Frontal cortex (tissue), 4 donors: ENCODE measurements around the gene MMAA. TPM values are rescaled to one million over a fixed set of nuclear protein-coding genes. Genes with fewer than 3 reads are reported as not detected.
"Not testable (repeated sequence)": the region's sequence is repeated elsewhere in the genome, so short reads cannot be mapped to it uniquely, and the experiment has no call there.

Experiments used
- DNase-seq, 2 donors: peaks; one replicate each; pipeline ENCODE4 v3.0.0; 2012; ENCODE audit warnings: low spot score in 2 of 2
- FAIRE-seq: peaks from 2 replicates; lab custom pipeline; 2012; peaks lifted over from hg19 to GRCh38; lab: Jason Lieb, UNC
- total RNA-seq: library from RNA; depleted of rRNA; stranded (reverse); fragments of >200 nt; gene quantifications from one replicate; pipeline ENCODE4 v1.2.3, GENCODE V29; 2014
- donor health status: control.
- donor health status: control.
- donor health status: control.

Gene MMAA
- total RNA-seq = 7.7 TPM

DNA sequence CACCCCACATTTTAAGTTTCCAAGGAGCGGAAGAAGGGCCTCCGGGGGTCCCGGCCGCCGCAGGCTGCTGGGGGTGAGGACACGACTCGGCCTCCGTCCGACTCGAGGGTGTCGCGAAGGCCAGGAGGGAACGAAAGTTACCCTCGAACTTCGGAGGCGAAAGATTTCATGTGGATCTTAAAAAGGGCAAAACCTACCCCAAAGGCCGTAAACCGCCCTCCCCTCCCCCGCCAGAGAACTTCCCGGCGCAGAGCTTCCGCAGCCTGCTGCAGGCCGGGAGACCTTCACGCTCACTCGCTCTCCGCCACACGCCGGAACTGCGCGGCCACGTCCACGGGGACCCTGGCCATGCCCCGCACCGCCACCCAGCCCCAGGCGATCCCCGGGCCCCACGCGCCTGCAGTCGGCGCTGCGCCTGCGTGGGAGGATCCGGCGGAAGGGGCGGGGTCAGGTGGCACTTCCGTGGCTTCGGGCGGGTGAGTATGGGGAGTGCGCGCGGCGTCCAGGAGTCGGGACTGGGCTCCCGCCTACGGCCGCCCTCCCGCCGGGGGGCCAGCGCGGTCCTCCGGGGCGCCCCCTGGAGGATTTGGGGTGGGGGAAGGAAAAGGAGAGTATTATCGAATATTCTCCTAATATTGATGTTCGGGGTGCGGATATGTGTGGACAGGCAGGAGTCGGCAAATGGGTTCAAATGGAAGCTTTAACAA lies at the start of gene MMAA:
Gene MMAA (plus strand): TSS at position 454 of the 707 bp plus-strand sequence. CDS start 19,755 bp downstream, outside the sequence.
- FAIRE-seq (no peak), DNase-seq (peak; percentile 94 to 95)

DNA sequence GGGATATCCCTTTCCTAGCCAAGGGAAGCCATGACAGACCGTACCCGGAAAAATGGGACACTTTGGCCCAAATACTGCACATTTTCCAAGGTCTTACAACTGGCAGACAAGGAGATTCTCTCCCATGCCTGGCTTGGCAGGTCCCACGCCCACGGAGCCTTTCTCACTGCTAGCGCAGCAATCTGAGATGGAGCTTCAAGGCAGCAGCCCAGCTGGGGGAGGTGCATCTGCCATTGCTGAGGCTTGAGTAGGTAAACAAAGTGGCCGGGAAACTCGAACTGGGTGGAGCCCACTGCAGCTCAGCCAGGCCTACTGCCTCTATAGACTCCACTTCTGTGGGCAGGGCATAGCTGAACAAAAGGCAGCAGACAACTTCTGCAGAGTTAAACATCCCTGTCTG lies 44.6 kb upstream of the MMAA start:
- not testable (repeated sequence) for FAIRE-seq, DNase-seq

DNA sequence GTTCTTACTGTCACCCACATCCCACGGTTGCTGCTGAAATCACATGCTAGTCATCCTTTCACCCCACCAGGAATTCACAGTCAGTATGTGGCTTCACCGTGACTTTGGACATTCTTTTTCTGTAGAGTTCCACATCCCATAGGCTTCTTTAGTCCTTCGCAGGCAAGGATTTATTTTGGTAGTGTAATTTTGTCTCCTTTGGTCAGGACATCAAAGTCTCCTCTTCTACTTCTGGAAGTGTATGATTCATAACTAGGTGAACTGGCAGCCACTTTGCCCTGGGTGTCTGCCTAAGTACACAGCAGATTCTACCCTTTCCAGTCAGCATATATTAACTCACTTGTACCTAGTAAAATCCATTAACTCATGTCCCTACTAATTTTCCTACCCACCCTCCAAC lies 38.3 kb upstream of the MMAA start:
- FAIRE-seq = no peak
- DNase-seq = no peak

DNA sequence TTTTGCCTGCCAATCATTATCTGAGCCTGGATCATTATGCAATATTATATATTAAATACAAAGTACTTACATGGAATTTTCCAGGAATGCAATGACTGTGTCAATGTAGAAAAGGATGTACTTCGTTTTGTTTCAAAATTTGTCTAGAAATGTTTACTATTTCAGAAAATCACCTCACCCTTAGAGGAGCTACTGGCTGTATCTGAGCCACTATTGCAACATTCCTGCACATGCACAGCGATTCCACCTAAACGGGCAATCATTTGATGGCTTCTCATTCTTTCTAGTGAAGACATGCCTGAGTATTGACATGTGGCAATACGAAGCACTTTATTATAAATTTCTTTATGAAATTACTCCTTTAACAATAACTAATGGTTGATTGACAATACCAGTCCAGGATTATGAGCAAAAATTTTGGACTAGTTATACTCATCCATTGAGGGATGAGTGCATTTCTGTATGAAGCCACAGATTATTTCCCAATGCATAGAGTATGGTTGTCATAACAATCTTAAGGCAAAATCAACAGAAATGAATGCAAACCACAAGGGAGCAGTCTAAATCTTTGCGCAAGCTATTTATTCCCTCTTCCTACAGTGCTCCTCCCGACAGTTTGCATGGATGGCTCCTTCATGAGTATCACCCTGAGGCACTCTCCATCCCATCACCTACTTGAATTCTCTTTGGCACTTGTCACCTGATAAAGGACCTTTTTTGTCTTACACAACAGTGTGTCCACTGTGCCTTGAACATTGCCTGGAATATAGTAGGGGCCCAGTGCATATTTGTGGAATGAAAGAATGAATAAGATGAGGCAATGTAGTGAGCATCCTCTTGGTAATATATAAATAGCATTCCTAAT lies 35.8 kb upstream of the MMAA start:
- no peak for FAIRE-seq
- DNase-seq = no peak

DNA sequence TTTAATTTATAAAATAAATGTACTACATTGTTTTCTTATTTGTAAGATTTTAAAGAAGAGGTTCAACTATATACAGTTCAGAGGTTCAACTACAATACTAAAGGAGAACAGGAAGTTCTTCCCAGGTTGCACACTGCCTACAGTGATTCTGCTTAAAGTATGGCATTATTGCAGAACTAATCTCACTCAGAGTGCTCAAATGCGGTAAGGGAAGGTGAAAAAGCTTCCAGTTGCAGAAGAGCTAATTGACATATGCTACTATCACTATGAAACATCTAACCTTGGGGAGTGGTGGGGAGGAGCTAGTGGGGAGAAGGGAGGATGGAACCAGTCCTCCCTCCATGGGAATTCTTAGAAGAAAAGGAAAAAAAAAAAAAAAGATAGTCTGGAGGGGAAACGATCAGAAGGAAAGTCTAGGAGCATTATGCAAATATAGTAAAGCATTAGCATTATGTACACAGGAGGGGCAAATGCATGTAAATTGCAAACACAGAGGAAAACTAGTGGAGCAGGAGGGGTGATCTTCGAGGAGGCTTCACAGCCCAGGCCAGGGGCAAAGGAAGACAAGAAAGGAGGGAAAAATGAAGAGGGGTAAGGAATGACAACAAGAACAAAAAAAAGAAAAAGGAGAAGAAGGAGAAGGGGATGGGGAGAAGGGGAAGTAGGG lies 32.0 kb upstream of the MMAA start:
- FAIRE-seq = no peak
- no peak for DNase-seq

DNA sequence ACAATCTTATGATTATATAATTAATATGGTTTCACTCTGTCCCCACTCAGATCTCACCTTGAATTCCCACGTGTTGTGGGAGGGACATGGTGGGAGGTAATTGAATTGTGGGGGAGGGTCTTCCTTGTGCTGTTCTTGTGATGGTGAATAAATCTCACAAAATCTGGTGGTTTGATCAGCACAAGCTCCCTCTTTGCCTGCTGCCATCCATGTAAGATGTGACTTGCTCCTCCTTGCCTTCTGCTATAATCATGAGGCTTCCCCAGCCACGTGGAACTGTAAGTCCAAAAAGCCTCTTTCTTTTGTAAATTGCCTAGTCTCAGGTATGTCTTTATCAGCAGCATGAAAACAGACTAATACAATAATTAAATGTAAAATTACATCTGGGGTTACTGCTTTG lies 29.8 kb upstream of the MMAA start:
- FAIRE-seq, DNase-seq: not testable (repeated sequence)

DNA sequence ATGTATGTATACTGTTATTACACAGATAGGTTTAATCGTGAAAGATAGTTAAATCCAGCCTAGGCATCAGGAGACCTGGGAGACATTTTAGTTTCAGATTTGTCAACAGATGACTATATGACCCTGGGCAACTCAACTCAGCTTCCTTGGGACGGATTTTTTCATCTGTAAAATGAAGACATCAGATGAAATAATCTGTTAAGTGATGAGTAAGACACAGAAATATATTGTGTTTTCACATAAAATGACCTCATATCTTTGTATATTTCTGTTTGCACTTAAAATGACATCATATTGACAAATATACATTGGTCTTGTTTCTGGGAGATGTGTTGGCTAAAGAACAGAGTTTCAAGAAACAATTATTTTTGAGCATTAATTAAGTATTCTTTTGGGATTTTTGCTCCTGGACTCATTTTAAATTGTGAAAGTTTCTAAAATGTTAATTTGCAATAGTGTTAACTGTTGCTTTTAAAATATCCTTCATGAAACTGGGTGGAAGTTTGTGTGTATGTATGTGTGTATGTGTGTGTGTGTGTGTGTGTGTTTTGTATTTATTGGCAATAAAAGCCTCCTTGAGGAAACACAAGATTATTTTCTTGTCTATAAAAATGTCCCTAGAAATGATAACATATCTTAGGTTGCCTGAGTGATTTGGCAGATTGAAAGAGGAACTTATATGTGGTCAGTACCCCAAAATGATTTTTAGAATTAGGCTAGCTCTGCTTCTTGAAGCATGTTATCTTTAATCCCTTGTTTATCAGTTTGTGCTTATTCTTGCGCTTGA lies 29.1 kb upstream of the MMAA start:
- DNase-seq = no peak
- no peak for FAIRE-seq

DNA sequence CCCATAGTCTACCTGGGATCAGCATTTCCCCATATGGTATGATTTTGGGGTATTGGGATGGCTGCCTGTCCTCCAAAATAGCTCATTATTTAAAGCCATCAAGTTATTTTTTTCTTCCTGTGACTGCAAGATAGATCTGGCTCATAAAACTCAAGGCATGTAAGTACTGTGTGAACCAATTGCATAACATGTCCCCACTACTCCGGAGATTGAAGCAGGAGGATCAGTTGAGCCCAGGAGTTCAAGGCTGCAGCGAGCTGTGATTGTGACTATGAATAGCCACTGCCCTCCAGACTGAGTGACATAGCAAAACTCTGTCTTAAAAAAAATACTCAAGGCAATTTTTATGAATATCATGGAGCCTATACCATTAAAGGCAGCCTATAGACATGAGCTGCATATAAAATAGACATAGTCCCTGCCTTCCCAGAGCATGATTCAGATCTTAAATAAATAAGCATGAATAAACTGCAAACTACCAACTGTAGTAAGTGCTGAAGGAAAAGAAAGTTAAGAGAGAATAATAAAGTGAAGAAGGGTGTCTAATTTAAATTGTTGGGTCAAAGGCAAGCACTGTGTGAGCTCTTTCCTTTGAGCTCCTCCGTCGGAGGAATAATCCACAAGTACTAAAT lies 16.9 kb upstream of the MMAA start:
- DNase-seq (no peak), FAIRE-seq (no peak)

DNA sequence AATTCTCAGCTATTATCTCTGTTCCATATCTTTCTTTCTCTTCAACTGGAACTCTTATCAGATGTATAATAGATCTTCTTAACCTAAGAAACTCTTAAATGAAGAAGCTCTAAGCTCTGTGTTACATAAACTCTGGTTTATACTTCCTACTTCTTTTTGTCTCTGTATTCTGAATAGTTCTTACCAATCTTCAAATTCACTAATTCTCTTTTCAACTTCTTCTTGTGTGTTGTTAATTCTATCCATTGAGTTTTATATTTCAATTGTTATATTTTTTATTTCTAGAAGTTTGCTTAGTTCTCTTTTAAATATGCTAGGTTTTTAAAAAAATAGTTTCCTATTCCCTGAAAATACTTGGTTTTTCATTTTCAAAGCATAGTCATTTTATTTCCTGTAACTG lies 13.2 kb upstream of the MMAA start:
- FAIRE-seq (no peak), DNase-seq (no peak)

DNA sequence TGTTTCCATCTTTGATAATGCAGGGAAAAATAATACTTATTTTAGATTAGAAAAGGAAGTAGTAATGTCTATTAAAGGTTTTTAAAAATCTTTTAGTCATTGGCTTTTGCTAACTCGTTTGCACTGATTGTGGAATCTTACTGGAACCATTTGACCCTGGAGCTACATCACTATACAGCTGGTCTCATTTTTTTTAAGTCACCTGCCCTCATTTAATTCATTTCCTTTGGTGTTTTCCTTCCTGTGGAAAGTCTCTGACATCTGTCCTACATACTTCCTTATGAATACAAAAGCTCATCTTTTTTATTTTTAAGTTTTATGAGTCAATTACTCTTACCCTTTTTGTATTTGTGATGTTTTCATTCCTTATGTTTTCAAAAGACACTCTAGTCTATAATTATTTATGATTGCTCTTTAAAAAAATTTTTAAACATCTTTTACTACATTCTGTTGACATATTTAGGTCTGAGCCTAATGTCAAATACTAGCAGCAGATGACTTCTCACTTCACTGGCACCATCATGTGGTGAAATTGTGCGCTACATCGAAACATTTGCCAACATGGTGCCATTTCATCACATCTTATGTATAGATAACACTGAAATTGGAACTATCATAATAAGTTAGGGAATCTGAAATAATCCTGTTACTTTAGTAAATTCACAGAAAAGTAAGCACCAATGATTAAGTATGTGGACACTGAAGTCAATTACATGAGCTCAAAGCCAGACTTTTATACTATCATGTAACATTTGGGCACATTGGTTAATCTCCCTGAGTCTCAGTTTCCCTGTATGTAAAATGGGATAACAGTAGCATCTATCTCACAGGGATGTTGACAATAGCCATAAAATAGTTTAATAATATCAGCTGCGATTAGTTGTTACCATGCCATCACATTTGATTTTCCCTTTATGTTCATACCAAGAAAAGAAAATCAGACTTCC lies 9.4 kb upstream of the MMAA start:
- peak; percentile 94 for FAIRE-seq
- peak in 1 of 2 donors; percentile 24 for DNase-seq

DNA sequence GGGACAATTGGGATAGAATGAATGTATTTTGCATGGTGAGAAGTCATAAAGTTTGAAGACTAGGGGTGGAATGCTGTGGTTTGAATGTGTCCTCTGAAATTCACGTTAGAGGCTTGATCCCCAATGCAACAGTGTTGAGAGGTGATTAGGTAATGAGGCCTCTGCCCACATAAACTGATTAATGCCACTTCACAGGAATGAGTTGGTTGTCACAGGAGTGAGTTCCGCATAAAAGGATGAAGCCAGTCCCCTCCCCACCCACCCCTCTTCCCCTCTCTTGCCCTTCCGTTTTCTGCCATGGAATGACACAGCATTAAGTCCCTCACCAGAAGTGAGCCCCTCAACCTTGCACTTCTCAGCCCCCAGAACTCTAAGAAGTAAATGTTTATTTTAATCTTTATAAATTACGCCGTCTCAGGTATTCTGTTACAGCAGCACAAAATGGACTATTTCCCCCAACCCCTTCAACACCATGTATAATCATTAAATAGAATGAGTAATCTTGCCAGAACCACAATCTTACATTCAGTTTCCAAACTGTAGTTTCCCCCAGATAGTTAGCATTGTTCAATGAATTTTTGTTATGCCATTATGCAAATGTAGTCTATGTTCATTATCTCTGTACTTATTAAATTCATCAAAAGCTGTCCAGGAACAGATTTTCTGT lies 5.5 kb upstream of the MMAA start:
- DNase-seq = no peak
- no peak for FAIRE-seq

DNA sequence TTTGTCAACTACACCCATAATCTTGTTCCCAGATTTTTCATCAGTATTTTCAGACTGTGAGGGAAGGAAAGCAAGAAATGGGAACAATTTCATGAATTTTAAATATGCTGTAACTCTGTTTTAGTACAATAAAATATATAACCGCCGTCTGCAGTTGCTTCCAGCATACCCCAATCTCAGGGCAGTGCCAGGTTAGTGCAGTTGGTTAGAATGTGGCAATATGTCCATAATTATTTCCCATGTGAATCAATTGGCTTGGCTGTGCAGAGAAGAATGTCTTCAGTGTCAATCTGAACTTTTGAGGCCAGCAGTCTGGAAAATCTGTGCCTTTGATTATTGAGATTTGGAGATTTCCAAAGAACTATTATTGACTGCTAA lies 5.0 kb upstream of the MMAA start:
- FAIRE-seq (no peak), DNase-seq (no peak)

DNA sequence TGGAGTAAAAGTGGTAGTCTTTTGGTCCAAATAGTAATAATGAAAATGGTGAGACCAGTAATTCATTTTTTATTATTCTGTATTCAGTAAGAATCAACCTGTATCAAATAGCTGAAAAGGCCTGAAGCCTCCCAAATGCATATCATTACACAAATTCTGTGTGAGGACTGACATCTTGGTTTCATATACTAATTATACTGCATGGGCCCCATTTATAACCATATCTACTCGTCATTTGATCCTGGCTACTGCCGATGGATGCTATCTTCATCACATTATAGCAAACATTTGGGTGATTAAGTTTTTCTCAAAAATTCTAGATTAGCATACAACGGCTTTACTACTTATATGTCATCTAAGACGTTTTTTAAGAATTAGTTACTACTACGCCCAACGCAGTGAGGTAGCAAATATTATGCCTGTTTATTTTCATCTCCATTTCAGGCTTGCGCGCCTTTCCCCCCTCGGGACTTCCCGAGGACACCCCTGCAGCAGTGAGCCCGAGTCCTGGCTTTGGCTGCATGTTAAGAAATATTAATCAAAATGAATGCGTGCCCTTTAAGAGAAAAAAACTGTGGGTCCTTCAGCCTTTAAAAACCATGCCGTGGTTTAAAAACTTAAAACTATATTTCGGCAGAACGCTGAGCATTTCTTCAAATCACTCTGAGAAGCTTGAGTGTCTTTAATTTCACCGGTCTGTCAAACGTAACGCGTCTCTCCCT lies 814 bp upstream of the MMAA start:
- FAIRE-seq (no peak), DNase-seq (peak in 1 of 2 donors; percentile 14)

DNA sequence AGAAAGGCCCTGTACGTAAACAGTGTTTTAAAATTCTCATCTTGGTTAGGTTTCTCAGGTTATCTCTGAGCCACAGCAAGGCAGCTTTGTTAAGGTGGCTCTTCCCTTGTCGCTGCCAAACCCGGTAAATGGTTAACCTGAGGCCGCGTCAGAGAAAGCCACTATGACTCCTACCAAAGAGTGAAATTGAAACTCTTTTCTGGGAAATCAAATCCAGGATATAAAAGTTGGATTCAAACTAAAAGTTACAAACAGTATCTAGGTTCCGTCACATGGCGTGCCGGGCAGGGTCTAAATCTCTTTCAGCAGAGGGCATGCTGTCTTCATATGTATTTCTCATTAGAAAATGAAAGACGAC lies 433 bp downstream of the MMAA start:
- FAIRE-seq = no peak
- peak; percentile 22 to 31 for DNase-seq

DNA sequence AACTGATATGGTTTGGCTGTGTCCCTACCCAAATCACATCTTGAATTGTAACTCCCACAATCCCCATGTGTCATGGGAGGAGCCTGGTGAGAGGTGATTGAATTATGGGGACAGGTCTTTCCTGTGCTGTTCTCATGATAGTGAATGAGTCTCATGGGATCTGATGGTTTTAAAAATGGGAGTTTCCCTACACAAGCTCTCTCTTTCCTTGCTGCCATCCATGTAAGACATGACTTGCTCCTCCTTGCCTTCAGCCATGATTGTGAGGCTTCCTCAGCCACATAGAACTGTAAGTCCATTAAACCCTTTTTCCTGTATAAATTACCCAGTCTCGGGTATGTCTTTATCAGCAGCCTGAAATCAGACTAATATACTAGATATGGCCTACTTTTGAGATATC lies 2.9 kb downstream of the MMAA start:
- FAIRE-seq, DNase-seq: not testable (repeated sequence)

DNA sequence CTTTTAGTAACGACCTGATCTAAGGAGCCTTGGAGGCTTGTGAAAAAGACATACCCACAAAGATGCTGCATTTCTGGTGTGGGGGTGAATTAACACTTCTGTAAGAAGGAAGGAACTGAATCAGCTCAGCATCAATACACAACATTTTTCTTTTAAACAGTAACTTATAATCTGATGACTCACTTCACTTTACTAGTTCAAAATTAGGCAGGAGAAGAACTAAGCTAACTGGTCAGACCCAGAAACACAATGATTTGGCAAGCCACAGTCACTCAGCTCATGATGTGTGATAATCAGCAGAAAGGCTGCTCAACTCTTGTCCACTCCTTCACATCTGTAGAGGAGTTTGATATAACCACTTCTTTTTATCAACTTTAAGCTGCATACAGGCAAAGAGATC lies 4.6 kb downstream of the MMAA start:
- DNase-seq (no peak), FAIRE-seq (no peak)
